Measurements from ENCODE around the gene TMCC1.
"Not testable (repeated sequence)": the region's sequence is repeated elsewhere in the genome, so short reads cannot be mapped to it uniquely, and the experiment has no call there.

TMCC1 gene

GRCh38 chr3:129690963-129691362, 202.5 kb downstream of the TMCC1 start:
- no peak overlapping the region for H2AFZ ChIP-seq (ENCODE audit: low read depth, low read length)
- H3K4me3 ChIP-seq (ENCODE audit: low read length) = no peak overlapping the region
- no peaks in the 10 kb centered on the region for H3K27me3 ChIP-seq (ENCODE audit: insufficient read depth, low read length)
- no peaks in the 10 kb centered on the region for H3K9me3 ChIP-seq (ENCODE audit: low read length)
- peaks cover 38% of the 10 kb centered on the region for H3K4me1 ChIP-seq (ENCODE audit: insufficient read depth, low read length)
- no peaks in the 10 kb centered on the region for H3K36me3 ChIP-seq (ENCODE audit: insufficient read depth, low read length)

GRCh38 chr3:129690406-129690805, 203.1 kb downstream of the TMCC1 start:
- no peak overlapping the region for H3K4me3 ChIP-seq (ENCODE audit: low read length)

DNA sequence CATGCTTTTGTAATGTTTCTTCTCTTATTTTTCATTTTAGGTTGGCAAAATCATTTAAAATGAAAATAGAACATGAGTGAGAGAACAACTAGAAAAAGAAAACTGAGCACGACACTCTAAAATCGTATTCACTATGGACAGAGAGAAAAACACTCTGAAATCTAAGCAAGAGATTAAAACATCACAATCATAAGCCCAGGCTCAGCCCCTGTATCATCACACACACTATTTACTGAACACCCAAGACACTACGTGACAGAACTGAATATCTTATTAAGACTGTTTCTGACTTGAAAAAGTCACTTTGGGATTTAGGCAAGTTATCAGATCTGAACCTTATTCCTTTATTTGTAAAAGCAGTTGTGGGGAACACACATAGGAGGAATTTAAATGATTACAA, 204.5 kb downstream of the TMCC1 start:
- no peaks in the 10 kb centered on the region for H3K27me3 ChIP-seq (ENCODE audit: insufficient read depth, low read length)
- peaks cover 5% of the 10 kb centered on the region for H3K9me3 ChIP-seq (ENCODE audit: low read length)
- no peak overlapping the region for H2AFZ ChIP-seq (ENCODE audit: low read depth, low read length)
- peaks cover 38% of the 10 kb centered on the region for H3K4me1 ChIP-seq (ENCODE audit: insufficient read depth, low read length)
- peak overlapping the region; percentile 66 for H3K4me3 ChIP-seq (ENCODE audit: low read length)
- peaks cover 3% of the 10 kb centered on the region for H3K36me3 ChIP-seq (ENCODE audit: insufficient read depth, low read length)

More at GRCh38 chr3:129690406-129690805, 203.1 kb downstream of the TMCC1 start:
- Histone ChIP-seq H3K9me3 (ENCODE audit: low read length) (no peaks in the 10 kb centered on the region), H3K4me1 (ENCODE audit: insufficient read depth, low read length) (peaks cover 38% of the 10 kb centered on the region), H2AFZ (ENCODE audit: low read depth, low read length) (no peak overlapping the region), H3K27me3 (ENCODE audit: insufficient read depth, low read length) (no peaks in the 10 kb centered on the region), H3K36me3 (ENCODE audit: insufficient read depth, low read length) (no peaks in the 10 kb centered on the region)

DNA sequence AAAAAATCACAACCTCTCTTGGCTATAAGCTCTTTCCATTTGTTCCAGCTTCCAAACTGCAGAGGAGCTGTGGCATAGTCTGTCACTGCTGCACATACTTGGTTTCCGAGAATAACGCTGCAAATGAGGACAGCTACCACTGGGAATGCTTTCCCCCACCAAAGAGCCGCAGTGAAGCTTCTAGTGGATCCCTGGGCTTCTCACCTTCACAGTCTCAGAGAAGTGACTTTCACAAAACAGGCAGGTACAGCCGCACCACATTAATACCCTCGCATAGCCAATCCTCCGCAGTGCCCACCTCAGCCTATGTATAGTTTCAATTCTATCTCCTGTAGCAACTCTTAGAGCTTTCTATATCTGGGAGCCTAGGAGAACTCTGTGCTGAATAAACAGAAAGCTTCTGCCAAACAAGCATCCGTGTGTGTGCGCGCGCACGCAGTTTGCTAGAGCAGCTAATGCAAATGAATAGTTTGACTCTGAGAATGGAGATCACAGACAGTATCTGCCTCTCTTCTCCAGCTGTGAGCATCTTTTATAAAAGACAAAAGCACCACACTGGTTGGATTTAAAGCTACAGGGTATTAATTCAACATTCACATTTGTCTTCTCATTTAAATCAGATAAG, 205.1 kb downstream of the TMCC1 start:
- no peaks in the 10 kb centered on the region for H3K27me3 ChIP-seq (ENCODE audit: insufficient read depth, low read length)
- peaks cover 38% of the 10 kb centered on the region for H3K4me1 ChIP-seq (ENCODE audit: insufficient read depth, low read length)
- H2AFZ ChIP-seq (ENCODE audit: low read depth, low read length) = no peak overlapping the region
- H3K9me3 ChIP-seq (ENCODE audit: low read length) = peaks cover 5% of the 10 kb centered on the region
- peak overlapping the region; percentile 66 for H3K4me3 ChIP-seq (ENCODE audit: low read length)
- peaks cover 3% of the 10 kb centered on the region for H3K36me3 ChIP-seq (ENCODE audit: insufficient read depth, low read length)

DNA sequence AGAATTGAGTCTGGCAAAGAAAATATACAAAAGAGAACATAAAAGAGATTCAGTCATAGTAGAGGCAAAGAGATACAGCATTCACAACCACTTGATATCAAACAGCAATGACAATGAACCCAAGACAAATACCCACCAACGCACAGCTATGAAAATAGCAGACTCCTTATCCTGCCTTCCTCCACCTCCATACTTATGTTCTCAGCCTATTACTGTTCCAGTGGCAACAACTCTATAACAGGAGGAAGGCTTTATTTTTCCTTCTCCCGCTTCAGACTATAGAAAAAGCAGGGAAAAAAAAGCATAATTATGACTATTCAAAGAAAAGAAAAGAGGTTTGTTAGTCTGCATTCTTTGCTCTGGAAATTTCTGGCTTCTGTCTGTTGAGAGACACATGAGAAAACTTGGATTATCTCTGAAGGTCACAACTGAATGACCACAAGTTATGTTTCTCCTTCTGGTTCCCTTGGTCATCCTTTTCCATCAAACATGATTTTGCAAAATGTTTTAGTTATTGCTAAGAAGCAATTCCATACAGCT, 205.9 kb downstream of the TMCC1 start:
- Histone ChIP-seq H3K4me1 (ENCODE audit: insufficient read depth, low read length) (peaks cover 38% of the 10 kb centered on the region), H3K4me3 (ENCODE audit: low read length) (peak overlapping the region; percentile 66)

DNA sequence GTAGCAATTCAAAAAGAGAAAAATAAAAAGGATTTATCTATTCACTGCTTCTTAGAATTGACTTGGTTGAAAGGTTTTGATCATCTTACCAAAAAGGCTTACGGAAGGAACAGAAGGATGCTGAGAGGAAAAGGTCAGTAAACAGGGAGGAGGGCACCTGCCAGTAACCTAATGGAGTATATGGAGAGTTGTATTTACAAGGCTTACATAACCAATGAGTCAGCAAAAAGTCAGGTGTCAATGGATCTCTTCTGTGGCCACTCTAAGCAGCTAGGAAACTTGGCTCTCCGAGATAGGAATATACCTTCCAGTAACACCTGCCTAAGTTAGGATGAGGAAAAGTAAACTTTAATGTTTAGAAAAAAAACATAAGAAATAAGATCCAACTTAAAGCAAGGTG, 206.6 kb downstream of the TMCC1 start:
- peaks cover 5% of the 10 kb centered on the region for H3K9me3 ChIP-seq (ENCODE audit: low read length)
- H2AFZ ChIP-seq (ENCODE audit: low read depth, low read length) = no peak overlapping the region
- peaks cover 3% of the 10 kb centered on the region for H3K36me3 ChIP-seq (ENCODE audit: insufficient read depth, low read length)
- peak overlapping the region; percentile 66 for H3K4me3 ChIP-seq (ENCODE audit: low read length)
- no peaks in the 10 kb centered on the region for H3K27me3 ChIP-seq (ENCODE audit: insufficient read depth, low read length)
- peaks cover 38% of the 10 kb centered on the region for H3K4me1 ChIP-seq (ENCODE audit: insufficient read depth, low read length)

More for the DNA sequence above, 205.9 kb downstream of the TMCC1 start:
- H3K36me3 ChIP-seq (ENCODE audit: insufficient read depth, low read length) = peaks cover 3% of the 10 kb centered on the region
- peaks cover 5% of the 10 kb centered on the region for H3K9me3 ChIP-seq (ENCODE audit: low read length)
- H3K27me3 ChIP-seq (ENCODE audit: insufficient read depth, low read length) = no peaks in the 10 kb centered on the region
- H2AFZ ChIP-seq (ENCODE audit: low read depth, low read length) = no peak overlapping the region

- Histone ChIP-seq H3K27me3 (ENCODE audit: insufficient read depth, low read length) (no peaks in the 10 kb centered on the region), H2AFZ (ENCODE audit: low read depth, low read length) (no peak overlapping the region), H3K9me3 (ENCODE audit: low read length) (peaks cover 5% of the 10 kb centered on the region), H3K36me3 (ENCODE audit: insufficient read depth, low read length) (peaks cover 3% of the 10 kb centered on the region), H3K4me3 (ENCODE audit: low read length) (no peak overlapping the region), H3K4me1 (ENCODE audit: insufficient read depth, low read length) (peaks cover 19% of the 10 kb centered on the region)
These were observed 209.2 kb downstream of the TMCC1 start for GRCh38 chr3:129684270-129684669.

DNA sequence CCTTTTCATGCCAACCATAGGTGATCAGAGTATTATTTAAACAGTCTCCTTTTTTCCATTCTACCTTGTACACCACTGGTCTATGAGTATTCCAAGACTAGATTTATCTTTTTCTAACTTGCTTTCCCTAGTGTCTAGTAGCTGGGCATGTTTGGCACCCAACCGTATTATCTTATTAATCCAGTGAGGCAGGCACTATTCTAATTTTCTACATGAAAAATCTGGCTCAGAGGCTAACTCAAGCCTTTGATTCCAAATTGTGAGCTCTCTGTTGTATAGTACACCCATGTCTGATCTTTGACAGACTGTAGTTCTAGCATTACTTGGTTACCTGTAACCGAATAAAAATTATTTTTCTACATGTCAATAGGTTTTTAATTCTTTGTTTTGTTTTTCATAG, 210.3 kb downstream of the TMCC1 start:
- peaks cover 5% of the 10 kb centered on the region for H3K9me3 ChIP-seq (ENCODE audit: low read length)
- peaks cover 3% of the 10 kb centered on the region for H3K36me3 ChIP-seq (ENCODE audit: insufficient read depth, low read length)
- H2AFZ ChIP-seq (ENCODE audit: low read depth, low read length) = no peak overlapping the region
- H3K27me3 ChIP-seq (ENCODE audit: insufficient read depth, low read length) = no peaks in the 10 kb centered on the region
- no peak overlapping the region for H3K4me3 ChIP-seq (ENCODE audit: low read length)
- peaks cover 12% of the 10 kb centered on the region for H3K4me1 ChIP-seq (ENCODE audit: insufficient read depth, low read length)

DNA sequence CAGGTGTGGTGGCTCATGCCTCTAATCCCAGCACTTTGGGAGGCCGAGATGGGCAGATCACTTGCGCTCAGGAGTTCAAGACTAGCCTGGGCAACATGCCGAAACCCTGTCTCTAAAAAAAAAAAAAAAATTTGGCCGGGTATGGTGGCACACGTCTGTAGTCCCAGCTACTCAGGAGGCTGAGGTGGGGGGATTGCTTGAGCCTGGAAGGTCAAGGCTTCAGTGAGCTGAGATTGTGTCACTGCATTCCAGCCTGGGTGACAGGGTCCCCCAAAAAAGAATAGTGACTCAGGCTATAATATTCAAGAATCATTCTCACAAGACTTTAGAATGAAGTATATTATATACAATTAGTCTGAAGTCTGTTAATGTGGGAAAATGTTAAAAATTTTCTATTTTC, 216.5 kb downstream of the TMCC1 start:
- Histone ChIP-seq H3K9me3 (ENCODE audit: low read length) (no peaks in the 10 kb centered on the region), H3K36me3 (ENCODE audit: insufficient read depth, low read length) (peaks cover 5% of the 10 kb centered on the region), H3K4me1 (ENCODE audit: insufficient read depth, low read length) (no peaks in the 10 kb centered on the region), H3K27me3 (ENCODE audit: insufficient read depth, low read length) (no peaks in the 10 kb centered on the region), H2AFZ (ENCODE audit: low read depth, low read length) (no peak overlapping the region), H3K4me3 (ENCODE audit: low read length) (no peak overlapping the region)

- not testable (repeated sequence) for H3K27me3 ChIP-seq (ENCODE audit: insufficient read depth, low read length); H3K4me3 ChIP-seq (ENCODE audit: low read length); H3K4me1 ChIP-seq (ENCODE audit: insufficient read depth, low read length); H3K9me3 ChIP-seq (ENCODE audit: low read length); H2AFZ ChIP-seq (ENCODE audit: low read depth, low read length)
- peaks cover 27% of the 10 kb centered on the region for H3K36me3 ChIP-seq (ENCODE audit: insufficient read depth, low read length)
These were observed 218.8 kb downstream of the TMCC1 start for GRCh38 chr3:129674798-129675123.

GRCh38 chr3:129673897-129674797, 219.4 kb downstream of the TMCC1 start:
- Histone ChIP-seq H3K4me1 (ENCODE audit: insufficient read depth, low read length) (no peaks in the 10 kb centered on the region), H2AFZ (ENCODE audit: low read depth, low read length) (no peak overlapping the region), H3K9me3 (ENCODE audit: low read length) (peaks cover 8% of the 10 kb centered on the region), H3K27me3 (ENCODE audit: insufficient read depth, low read length) (no peaks in the 10 kb centered on the region), H3K4me3 (ENCODE audit: low read length) (no peak overlapping the region), H3K36me3 (ENCODE audit: insufficient read depth, low read length) (peaks cover 33% of the 10 kb centered on the region)

- Histone ChIP-seq H2AFZ (ENCODE audit: low read depth, low read length) (no peak overlapping the region), H3K4me3 (ENCODE audit: low read length) (no peak overlapping the region), H3K36me3 (ENCODE audit: insufficient read depth, low read length) (peaks cover 41% of the 10 kb centered on the region), H3K27me3 (ENCODE audit: insufficient read depth, low read length) (no peaks in the 10 kb centered on the region), H3K9me3 (ENCODE audit: low read length) (peaks cover 8% of the 10 kb centered on the region), H3K4me1 (ENCODE audit: insufficient read depth, low read length) (no peaks in the 10 kb centered on the region)
These were observed 220.5 kb downstream of the TMCC1 start for GRCh38 chr3:129673012-129673411.

- Histone ChIP-seq H3K4me1 (ENCODE audit: insufficient read depth, low read length) (no peaks in the 10 kb centered on the region), H3K36me3 (ENCODE audit: insufficient read depth, low read length) (peaks cover 44% of the 10 kb centered on the region), H3K27me3 (ENCODE audit: insufficient read depth, low read length) (no peaks in the 10 kb centered on the region), H3K4me3 (ENCODE audit: low read length) (no peak overlapping the region), H2AFZ (ENCODE audit: low read depth, low read length) (no peak overlapping the region), H3K9me3 (ENCODE audit: low read length) (peaks cover 8% of the 10 kb centered on the region)
These were observed 221.1 kb downstream of the TMCC1 start for GRCh38 chr3:129672412-129672811.
